HepG2 (cell line): ENCODE results near the gene LGALS1. TPM values are rescaled to one million over a fixed set of nuclear protein-coding genes. Genes with fewer than 3 reads are reported as not detected.

Experiments
- ELF1 ChIP-seq: sonication (generic); formaldehyde crosslinking; IDR thresholded peaks from 2 replicates; pipeline ENCODE4 v1.4.0; 2020; ENCODE audit warnings: missing genetic modification reagents
- FOXA1 ChIP-seq, 2 experiments: fragments of 450-650 bp in 1 of 2; sonication (generic) in 1 of 2; formaldehyde crosslinking in 1 of 2; IDR thresholded peaks; 2 replicates each; pipeline versions ENCODE4 v1.4.0 to v1.6.1; 2016 to 2020; ENCODE audit warnings: missing genetic modification reagents in 1 of 2
- FOXA3 ChIP-seq: IDR thresholded peaks from 2 replicates; pipeline ENCODE4 v1.6.1; 2016; ENCODE audit warnings: missing genetic modification reagents, missing compliant biosample characterization
- HDAC6 ChIP-seq: fragments of 200-600 bp; sonication (generic); IDR thresholded peaks from 2 replicates; pipeline ENCODE4 v1.7.0; 2017; ENCODE audit warnings: mild to moderate bottlenecking, antibody characterized with exemption, low read length, low read depth
- HHEX ChIP-seq: IDR thresholded peaks from 2 replicates; pipeline ENCODE4 v1.6.1; 2016; ENCODE audit warnings: control low read depth
- HNF4A ChIP-seq: sonication (generic); formaldehyde crosslinking; IDR thresholded peaks from 2 replicates; pipeline ENCODE4 v1.4.0; 2020; ENCODE audit warnings: missing genetic modification reagents
- MEIS1 ChIP-seq: sonication (generic); formaldehyde crosslinking; IDR thresholded peaks from 2 replicates; pipeline ENCODE4 v1.9.0; 2021; ENCODE audit warnings: mild to moderate bottlenecking, missing genetic modification reagents, moderate library complexity, borderline replicate concordance
- MIER3 ChIP-seq: IDR thresholded peaks from 2 replicates; pipeline ENCODE4 v1.6.1; 2016; ENCODE audit warnings: missing compliant biosample characterization, borderline replicate concordance
- NFIC ChIP-seq: IDR thresholded peaks from 2 replicates; pipeline ENCODE4 v1.6.1; 2012; ENCODE audit warnings: mild to moderate bottlenecking, low read length, inconsistent platforms
- RBAK ChIP-seq: sonication (generic); formaldehyde crosslinking; IDR thresholded peaks from 2 replicates; pipeline ENCODE4 v1.5.1; 2020; ENCODE audit warnings: mild to moderate bottlenecking, missing genetic modification reagents
- RBFOX2 ChIP-seq: fragments of 200-400 bp; formaldehyde crosslinking; IDR thresholded peaks from 2 replicates; pipeline ENCODE4 v1.6.1; 2017; ENCODE audit warnings: low read depth, mild to moderate bottlenecking, low read length
- SIX4 ChIP-seq: sonication (generic); formaldehyde crosslinking; IDR thresholded peaks from 2 replicates; pipeline ENCODE4 v1.4.0; 2020; ENCODE audit warnings: missing genetic modification reagents
- TBX2 ChIP-seq: sonication (generic); formaldehyde crosslinking; IDR thresholded peaks from 2 replicates; pipeline ENCODE4 v1.5.0; 2020; ENCODE audit warnings: missing genetic modification reagents, mild to moderate bottlenecking, borderline replicate concordance
- TSC22D2 ChIP-seq: sonication (generic); formaldehyde crosslinking; IDR thresholded peaks from 2 replicates; pipeline ENCODE4 v1.5.1; 2020; ENCODE audit warnings: missing genetic modification reagents, mild to moderate bottlenecking, borderline replicate concordance
- U2AF1 ChIP-seq: fragments of 200-400 bp; formaldehyde crosslinking; optimal IDR thresholded peaks from 2 replicates; pipeline ENCODE3; 2017; ENCODE audit warnings: mild to moderate bottlenecking, low read depth, low read length
- ZBTB38 ChIP-seq: sonication (generic); formaldehyde crosslinking; IDR thresholded peaks from 2 replicates; pipeline ENCODE4 v1.5.1; 2020; ENCODE audit warnings: mild to moderate bottlenecking, missing genetic modification reagents
- ZBTB7B ChIP-seq: sonication (generic); formaldehyde crosslinking; IDR thresholded peaks from 2 replicates; pipeline ENCODE4 v1.4.0; 2020; ENCODE audit warnings: missing genetic modification reagents
- ZFP36 ChIP-seq: fragments of 150-350 bp; IDR thresholded peaks from 2 replicates; pipeline ENCODE4 v1.6.1; 2018; ENCODE audit warnings: borderline replicate concordance, low read length, low read depth; ENCODE audit not compliant: partially characterized antibody
- ZFP82 ChIP-seq: sonication (generic); formaldehyde crosslinking; IDR thresholded peaks from 2 replicates; pipeline ENCODE4 v1.5.1; 2020; ENCODE audit warnings: mild to moderate bottlenecking, missing genetic modification reagents, borderline replicate concordance
- ZMAT3 ChIP-seq: sonication (generic); formaldehyde crosslinking; conservative IDR thresholded peaks from 2 replicates; pipeline ENCODE4 v1.7.0; 2021; ENCODE audit warnings: missing genetic modification reagents
- ZMYM3 ChIP-seq: sonication (generic); formaldehyde crosslinking; IDR thresholded peaks from 2 replicates; pipeline ENCODE4 v1.5.1; 2020; ENCODE audit warnings: mild to moderate bottlenecking, missing genetic modification reagents
- ZNF263 ChIP-seq: sonication (generic); formaldehyde crosslinking; IDR thresholded peaks from 2 replicates; pipeline ENCODE4 v1.4.0; 2020; ENCODE audit warnings: missing genetic modification reagents
- ZNF598 ChIP-seq: sonication (generic); formaldehyde crosslinking; IDR thresholded peaks from 2 replicates; pipeline ENCODE4 v1.5.1; 2020; ENCODE audit warnings: mild to moderate bottlenecking, missing genetic modification reagents, borderline replicate concordance
- ZNF781 ChIP-seq: sonication (generic); formaldehyde crosslinking; IDR thresholded peaks from 2 replicates; pipeline ENCODE4 v1.5.1; 2020; ENCODE audit warnings: borderline replicate concordance, mild to moderate bottlenecking, missing genetic modification reagents; ENCODE audit errors: not compliant biosample characterization
- ZNF816 ChIP-seq: sonication (generic); formaldehyde crosslinking; IDR thresholded peaks from 2 replicates; pipeline ENCODE4 v1.8.0; 2022; ENCODE audit warnings: missing genetic modification reagents, mild to moderate bottlenecking, borderline replicate concordance
- ZNF883 ChIP-seq: sonication (generic); formaldehyde crosslinking; IDR thresholded peaks from 2 replicates; pipeline ENCODE4 v1.5.1; 2020; ENCODE audit warnings: mild to moderate bottlenecking, missing genetic modification reagents; ENCODE audit errors: not compliant biosample characterization
- polyA plus RNA-seq, 8 experiments: library from polyadenylated mRNA; depleted of rRNA in 3 of 8; stranded (reverse) in 7 of 8; unstranded in 1 of 8; fragments of >200 nt; fragmentation: Illumina TruSeq in 4 of 8; extraction: Trizol in 4 of 8; gene quantifications; 2 replicates each; pipeline versions ENCODE4 v1.2.1 to v1.2.3, GENCODE V29; 2011 to 2016; ENCODE audit warnings: low read depth in 4 of 8, missing spikeins in 1 of 8, mixed read lengths in 1 of 8; ENCODE audit not compliant: insufficient read depth in 1 of 8
- total RNA-seq, 5 experiments: library from RNA; depleted of rRNA; stranded (reverse); fragments of >200 nt; fragmentation: Illumina TruSeq; extraction: Trizol; gene quantifications; 2 replicates each; pipeline ENCODE4 v1.2.3, GENCODE V29; 2016; ENCODE audit warnings: low read depth in 1 of 5
- TF ChIP-seq, protein P1 (sequence below), 2 experiments: sonication (generic) in 1 of 2; formaldehyde crosslinking in 1 of 2; IDR thresholded peaks; 2 replicates each; pipeline versions ENCODE4 v1.4.0 to v1.6.1; 2018 to 2020; ENCODE audit warnings: missing genetic modification reagents in 2 of 2, borderline replicate concordance in 1 of 2, low read depth in 1 of 2, mild to moderate bottlenecking in 1 of 2, missing biosample characterization in 1 of 2
- TF ChIP-seq, protein P2 (sequence below): sonication (generic); formaldehyde crosslinking; IDR thresholded peaks from 2 replicates; pipeline ENCODE4 v1.5.0; 2020; ENCODE audit warnings: mild to moderate bottlenecking, low read depth, missing genetic modification reagents, borderline replicate concordance
- TF ChIP-seq, protein P3 (sequence below): sonication (generic); formaldehyde crosslinking; IDR thresholded peaks from 2 replicates; pipeline ENCODE4 v1.8.1; 2023; ENCODE audit warnings: missing genetic modification reagents, mild to moderate bottlenecking, borderline replicate concordance

LGALS1 gene
- total and polyA plus RNA-seq, 2 of the 13 experiments (the other 11 are each of a cell fraction or from before 2014, with no cell fraction given) = 103 to 858 TPM

DNA sequence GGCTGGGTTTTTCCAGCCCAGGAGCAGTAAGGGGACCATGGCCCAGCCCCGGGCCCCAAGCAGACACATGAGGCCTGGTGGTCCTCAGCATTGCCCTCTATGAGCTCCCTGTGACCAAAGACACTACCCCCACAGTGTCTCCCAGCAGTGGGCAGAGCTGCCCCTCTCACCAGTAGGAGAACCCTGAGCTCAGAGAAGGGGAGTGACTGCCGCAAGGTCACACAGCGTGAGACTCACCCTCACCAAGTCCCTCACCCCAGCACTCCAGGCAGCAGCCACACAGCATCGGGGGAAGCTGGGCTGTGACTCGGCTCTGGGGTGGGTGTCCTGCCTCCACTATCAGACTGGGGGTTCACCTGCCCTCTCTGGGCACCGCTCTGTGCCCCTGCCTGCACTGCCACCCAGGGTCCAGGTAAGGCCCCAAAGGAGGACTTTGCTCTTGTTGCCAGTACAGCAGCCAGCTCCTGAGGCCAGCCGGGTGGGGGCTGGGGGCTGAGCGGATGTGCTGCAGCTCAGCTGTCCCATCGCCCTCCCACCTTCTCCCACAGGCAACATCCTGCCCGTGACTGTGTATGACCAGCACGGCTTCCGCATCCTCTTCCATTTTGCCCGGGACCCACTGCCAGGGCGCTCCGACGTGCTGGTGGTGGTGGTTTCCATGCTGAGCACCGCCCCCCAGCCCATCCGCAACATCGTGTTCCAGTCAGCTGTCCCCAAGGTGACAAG lies 43.8 kb upstream of the LGALS1 start (continued):
- TF ChIP-seq, protein P1, sequence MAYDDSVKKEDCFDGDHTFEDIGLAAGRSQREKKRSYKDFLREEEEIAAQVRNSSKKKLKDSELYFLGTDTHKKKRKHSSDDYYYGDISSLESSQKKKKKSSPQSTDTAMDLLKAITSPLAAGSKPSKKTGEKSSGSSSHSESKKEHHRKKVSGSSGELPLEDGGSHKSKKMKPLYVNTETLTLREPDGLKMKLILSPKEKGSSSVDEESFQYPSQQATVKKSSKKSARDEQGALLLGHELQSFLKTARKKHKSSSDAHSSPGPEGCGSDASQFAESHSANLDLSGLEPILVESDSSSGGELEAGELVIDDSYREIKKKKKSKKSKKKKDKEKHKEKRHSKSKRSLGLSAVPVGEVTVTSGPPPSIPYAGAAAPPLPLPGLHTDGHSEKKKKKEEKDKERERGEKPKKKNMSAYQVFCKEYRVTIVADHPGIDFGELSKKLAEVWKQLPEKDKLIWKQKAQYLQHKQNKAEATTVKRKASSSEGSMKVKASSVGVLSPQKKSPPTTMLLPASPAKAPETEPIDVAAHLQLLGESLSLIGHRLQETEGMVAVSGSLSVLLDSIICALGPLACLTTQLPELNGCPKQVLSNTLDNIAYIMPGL (CRISPR knock-in tag; IDR thresholded peaks at IDR 0.05; ENCODE audit: borderline replicate concordance in 1 of 2, low read depth in 1 of 2) = peak in 1 of 2 experiments; percentile 64; a peak in 2 of 4 replicates
- TF ChIP-seq ZBTB38 (CRISPR knock-in tag) (peak; percentile 99), ZMYM3 (CRISPR knock-in tag) (peak; percentile 99), MIER3 (CRISPR knock-in tag) (no peak), HNF4A (peak; percentile 90), ELF1 (CRISPR knock-in tag) (no peak), TSC22D2 (CRISPR knock-in tag) (no peak; the same call in 1 of the 2 replicates), SIX4 (CRISPR knock-in tag) (peak; percentile 47; the same call in 1 of the 2 replicates), HHEX (no peak), ZFP82 (CRISPR knock-in tag) (peak; percentile 62; the same call in 1 of the 2 replicates), HDAC6 (no peak), NFIC (no peak), ZNF816 (CRISPR knock-in tag) (no peak), U2AF1 (peak; percentile 31), ZBTB7B (peak; percentile 66; the same call in 1 of the 2 replicates), MEIS1 (CRISPR knock-in tag) (peak; percentile 17; the same call in 1 of the 2 replicates), ZNF883 (CRISPR knock-in tag) (peak; percentile 80), ZNF598 (peak; percentile 27; the same call in 1 of the 2 replicates), ZNF263 (CRISPR knock-in tag) (0 out of 2 replicates have a peak, but pooled peaks have one; percentile 6), FOXA1 (IDR thresholded peaks at IDR 0.05) (no peak), FOXA1 (CRISPR knock-in tag; IDR thresholded peaks at IDR 0.05) (0 out of 2 replicates have a peak, but pooled peaks have one; percentile 15), ZNF781 (CRISPR knock-in tag) (no peak), FOXA3 (CRISPR knock-in tag) (peak; percentile 44; the same call in 1 of the 2 replicates), ZFP36 (peak; percentile 54), RBFOX2 (peak; percentile 79), ZMAT3 (CRISPR knock-in tag) (0 out of 2 replicates have a peak, but pooled peaks have one; percentile 47), TBX2 (CRISPR knock-in tag) (peak; percentile 60; the same call in 1 of the 2 replicates), RBAK (CRISPR knock-in tag) (peak; percentile 26; the same call in 1 of the 2 replicates)
- TF ChIP-seq, protein P2, sequence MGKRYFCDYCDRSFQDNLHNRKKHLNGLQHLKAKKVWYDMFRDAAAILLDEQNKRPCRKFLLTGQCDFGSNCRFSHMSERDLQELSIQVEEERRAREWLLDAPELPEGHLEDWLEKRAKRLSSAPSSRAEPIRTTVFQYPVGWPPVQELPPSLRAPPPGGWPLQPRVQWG (CRISPR knock-in tag) = no peak
- TF ChIP-seq, protein P3, sequence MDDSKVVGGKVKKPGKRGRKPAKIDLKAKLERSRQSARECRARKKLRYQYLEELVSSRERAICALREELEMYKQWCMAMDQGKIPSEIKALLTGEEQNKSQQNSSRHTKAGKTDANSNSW = no peak; the same call in 1 of the 2 replicates
